OCI-LY7 (cell line): ENCODE measurements around the gene CDC42.

ENCODE experiments used
- CTCF ChIP-seq: fragments of 200-600 bp; sonication (generic); conservative IDR thresholded peaks from 2 replicates; pipeline ENCODE4 v1.5.1; 2014; ENCODE audit warnings: mild to moderate bottlenecking, antibody characterized with exemption, low read length, moderate library complexity, mixed read lengths
- EZH2phosphoT487 ChIP-seq: fragments of 200-600 bp; sonication (generic); IDR thresholded peaks from 2 replicates; pipeline ENCODE4 v1.6.1; 2018; ENCODE audit warnings: low read depth, borderline replicate concordance, mild to moderate bottlenecking, mixed run types, antibody characterized with exemption, low read length, moderate library complexity, mixed read lengths

- TF ChIP-seq CTCF (no peak), EZH2phosphoT487 (no peak)
Observed at GRCh38 chr1:22129501-22130117, 77.1 kb downstream of the CDC42 start.
